HFF-Myc (cell line): ENCODE measurements around the gene IRF1.

Experiments used
- DNase-seq: peaks from one replicate; pipeline ENCODE4 v3.0.0-alpha.2; 2011; ENCODE audit warnings: low read depth; ENCODE audit errors: extremely low read depth
- H3K4me3 ChIP-seq: replicated peaks from 2 replicates; pipeline ENCODE4 v1.5.1; 2011; ENCODE audit warnings: low read depth, mild to moderate bottlenecking, control low read depth, low read length
- TF ChIP-seq, protein P1 (sequence below): IDR thresholded peaks from 2 replicates; pipeline ENCODE4 v1.5.1; 2012; ENCODE audit warnings: mild to moderate bottlenecking, low read depth, low read length, control low read depth; ENCODE audit errors: missing control alignments

The IRF1 gene

DNA sequence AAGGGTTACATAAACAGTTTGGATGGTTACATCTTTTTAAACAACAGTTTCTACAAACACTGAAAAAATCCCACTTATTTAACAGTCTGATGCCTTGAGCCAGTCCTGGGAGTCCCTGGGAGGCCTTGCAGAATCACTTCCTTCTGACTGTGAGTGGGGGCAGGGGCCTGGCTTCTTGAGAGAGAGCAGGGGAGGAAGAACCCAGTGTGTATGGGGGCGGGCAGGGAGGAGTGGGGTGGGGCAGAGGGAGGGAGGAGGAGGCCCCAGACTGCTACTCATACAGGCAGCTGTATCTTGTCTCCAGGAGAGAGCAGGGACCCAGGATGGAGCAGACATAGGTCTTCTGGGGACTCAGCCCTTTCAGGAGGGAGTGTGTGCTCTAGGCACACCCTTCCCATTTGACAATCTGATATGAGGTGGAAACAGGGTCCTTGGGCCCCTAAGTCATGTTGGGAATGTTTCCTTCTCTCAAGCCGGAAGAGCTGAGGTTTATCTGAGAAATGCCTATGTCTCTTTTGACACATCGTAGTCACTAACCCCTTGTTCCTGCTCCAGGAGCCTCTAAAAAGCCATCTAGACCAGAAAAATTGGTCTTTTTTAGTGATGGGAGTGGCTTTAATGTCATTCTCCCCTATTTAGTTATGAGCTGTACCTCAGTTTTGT lies 52.8 kb downstream of the IRF1 start:
- TF ChIP-seq, protein P1, sequence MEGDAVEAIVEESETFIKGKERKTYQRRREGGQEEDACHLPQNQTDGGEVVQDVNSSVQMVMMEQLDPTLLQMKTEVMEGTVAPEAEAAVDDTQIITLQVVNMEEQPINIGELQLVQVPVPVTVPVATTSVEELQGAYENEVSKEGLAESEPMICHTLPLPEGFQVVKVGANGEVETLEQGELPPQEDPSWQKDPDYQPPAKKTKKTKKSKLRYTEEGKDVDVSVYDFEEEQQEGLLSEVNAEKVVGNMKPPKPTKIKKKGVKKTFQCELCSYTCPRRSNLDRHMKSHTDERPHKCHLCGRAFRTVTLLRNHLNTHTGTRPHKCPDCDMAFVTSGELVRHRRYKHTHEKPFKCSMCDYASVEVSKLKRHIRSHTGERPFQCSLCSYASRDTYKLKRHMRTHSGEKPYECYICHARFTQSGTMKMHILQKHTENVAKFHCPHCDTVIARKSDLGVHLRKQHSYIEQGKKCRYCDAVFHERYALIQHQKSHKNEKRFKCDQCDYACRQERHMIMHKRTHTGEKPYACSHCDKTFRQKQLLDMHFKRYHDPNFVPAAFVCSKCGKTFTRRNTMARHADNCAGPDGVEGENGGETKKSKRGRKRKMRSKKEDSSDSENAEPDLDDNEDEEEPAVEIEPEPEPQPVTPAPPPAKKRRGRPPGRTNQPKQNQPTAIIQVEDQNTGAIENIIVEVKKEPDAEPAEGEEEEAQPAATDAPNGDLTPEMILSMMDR: no peak
- H3K4me3 ChIP-seq: no peak overlapping the region
- DNase-seq: no peak

DNA sequence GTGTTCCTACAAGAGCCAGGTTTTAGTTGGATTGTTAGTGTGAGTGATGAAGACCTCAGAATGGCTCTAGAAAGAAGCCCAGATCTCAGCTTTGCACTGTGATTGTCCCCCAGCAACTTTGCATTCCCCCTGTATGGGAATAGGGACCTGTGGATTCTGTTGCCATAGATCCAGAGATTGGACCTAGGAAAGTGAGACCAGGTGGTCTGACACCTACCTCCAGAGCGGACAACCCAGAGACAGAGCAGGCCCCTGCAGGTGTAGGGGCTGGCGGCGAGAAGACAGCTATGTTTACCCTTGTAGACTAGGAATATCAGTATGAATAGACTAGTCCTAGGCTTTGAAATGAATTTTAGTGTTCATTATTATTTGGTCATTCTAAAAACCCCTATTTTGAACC lies 53.6 kb downstream of the IRF1 start:
- H3K4me3 ChIP-seq: no peak overlapping the region
- DNase-seq: no peak
- TF ChIP-seq, protein P1: no peak

DNA sequence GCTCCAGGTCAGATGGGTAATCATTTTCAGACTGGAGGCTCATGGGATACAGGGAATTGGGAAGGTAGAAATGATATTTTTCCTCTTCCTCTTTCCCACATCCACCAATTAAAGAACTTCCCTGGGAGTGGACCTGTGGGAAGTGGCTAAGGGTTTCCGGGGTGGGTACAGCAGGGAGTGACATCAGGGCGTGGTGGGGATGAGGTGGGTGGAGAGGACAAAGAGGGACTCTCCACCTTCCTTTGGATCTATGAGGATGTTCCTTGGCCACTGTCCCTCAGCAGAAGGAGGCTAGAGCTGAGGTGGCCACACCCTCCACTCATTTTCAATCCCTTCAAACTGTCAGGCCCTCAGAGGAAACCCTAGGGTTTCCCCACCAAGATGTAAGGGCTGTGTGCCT lies 54.7 kb downstream of the IRF1 start:
- TF ChIP-seq, protein P1: no peak
- no peak for DNase-seq
- H3K4me3 ChIP-seq: no peak overlapping the region

DNA sequence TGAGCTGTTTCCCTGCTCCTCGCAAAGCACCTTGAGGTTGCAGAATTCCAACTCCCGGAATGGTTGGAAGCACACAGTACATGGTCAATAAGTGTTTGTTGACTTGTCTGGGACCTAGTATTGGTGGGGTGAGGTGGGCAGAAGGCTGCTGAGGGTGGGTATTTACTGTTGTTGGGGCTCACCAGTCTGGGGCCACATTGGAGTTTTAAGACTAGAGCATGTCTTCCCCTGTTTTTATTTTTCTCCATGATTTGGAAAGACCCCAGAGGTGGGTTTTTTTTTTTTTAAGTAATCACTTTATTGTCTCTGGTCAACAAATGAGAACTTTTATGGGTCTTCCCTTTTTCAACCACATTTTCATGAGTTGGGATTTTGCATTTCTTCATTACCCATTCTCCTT lies 55.1 kb downstream of the IRF1 start:
- no peak overlapping the region for H3K4me3 ChIP-seq
- TF ChIP-seq, protein P1: no peak
- no peak for DNase-seq

DNA sequence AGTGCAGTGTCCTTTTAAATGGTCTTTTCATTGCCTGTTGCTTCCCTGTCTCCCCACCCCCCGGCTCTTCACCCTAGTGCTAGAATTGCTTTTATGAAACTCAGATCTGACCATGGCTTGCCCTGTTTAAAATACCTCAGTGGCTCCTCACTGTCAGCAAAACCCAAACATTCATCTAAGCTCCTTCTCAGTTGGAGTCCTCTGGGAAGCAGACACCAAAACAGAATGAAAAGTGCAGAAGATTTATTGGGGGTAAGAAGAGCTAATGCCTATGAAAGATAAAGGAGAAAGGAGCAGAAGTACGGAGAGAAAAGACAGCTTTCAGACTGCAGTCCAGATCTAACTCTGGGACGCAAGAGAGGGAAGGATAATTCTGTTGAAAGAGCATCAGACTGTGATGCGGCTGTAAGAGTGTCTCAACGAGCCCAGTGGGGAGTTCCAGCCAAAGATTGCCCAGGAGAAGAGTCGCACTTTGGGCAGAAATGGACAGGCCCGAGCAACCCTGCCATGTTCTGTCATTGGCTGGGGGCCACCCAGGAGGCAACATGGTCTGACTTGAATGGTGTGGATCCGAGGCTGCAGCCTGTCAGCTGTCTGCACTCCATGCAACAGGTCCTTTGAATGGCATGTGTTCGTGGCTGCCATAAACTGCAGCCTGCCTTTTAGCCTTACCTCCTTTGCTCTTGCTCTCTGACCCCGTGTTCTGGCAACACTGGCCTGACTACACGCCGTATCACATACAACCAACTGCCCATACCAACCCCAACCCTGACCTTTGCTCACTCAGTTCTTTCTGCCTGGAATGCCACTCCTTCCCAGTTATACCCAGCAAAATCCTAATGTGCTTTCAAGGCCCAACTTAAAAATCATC lies 55.9 kb downstream of the IRF1 start:
- H3K4me3 ChIP-seq: no peak overlapping the region
- DNase-seq: no peak
- TF ChIP-seq, protein P1: no peak

DNA sequence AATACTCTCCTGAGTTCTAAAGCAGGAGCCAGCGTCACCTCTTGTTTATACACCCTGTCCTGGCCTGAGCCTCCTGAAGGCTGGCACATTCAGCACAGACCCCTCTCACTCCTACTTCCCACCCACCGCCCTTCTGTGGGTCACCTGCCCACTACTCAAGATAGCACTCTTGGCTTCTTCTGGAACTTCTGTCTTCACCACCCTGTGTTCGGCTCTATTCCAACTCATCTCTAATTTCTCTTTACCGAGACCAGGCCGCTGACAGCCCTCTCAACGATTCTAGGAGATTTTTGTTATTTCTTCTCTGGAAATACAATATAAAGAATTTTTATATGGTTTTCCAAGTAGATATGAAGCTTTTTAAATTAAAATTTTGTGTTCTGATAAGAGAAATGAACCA lies 57.4 kb downstream of the IRF1 start:
- TF ChIP-seq, protein P1: no peak
- no peak overlapping the region for H3K4me3 ChIP-seq
- no peak for DNase-seq
